Fibroblast of skin of scalp (primary cell): Measurements from ENCODE around the gene ASB2.

Experiments
- DNase-seq: peaks from one replicate; pipeline ENCODE4 v3.0.0-alpha.2; 2013

The ASB2 gene

DNA sequence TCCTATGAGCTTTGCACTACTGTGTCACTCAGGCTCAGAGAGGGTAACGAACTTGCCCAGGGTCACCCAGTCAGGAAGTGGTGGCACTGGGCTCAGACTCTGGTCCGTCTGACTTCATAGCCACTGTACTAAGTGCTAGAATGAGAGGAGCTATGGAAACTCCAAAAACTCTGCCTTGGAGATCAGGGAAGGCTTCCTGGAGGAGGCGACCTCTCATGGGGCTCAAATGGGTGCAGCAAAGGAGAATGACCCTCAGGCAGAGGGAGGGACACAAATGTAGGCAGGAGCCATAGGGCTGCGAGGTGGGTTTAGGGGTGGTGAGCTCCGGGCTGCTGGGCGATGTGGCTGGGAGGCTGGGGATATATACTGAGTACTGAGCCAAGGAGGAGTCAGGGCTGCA lies 23.9 kb upstream of the ASB2 start:
- no peak for DNase-seq

GRCh38 chr14:93999573-93999972 lies 23.2 kb upstream of the ASB2 start:
- no peak for DNase-seq

DNA sequence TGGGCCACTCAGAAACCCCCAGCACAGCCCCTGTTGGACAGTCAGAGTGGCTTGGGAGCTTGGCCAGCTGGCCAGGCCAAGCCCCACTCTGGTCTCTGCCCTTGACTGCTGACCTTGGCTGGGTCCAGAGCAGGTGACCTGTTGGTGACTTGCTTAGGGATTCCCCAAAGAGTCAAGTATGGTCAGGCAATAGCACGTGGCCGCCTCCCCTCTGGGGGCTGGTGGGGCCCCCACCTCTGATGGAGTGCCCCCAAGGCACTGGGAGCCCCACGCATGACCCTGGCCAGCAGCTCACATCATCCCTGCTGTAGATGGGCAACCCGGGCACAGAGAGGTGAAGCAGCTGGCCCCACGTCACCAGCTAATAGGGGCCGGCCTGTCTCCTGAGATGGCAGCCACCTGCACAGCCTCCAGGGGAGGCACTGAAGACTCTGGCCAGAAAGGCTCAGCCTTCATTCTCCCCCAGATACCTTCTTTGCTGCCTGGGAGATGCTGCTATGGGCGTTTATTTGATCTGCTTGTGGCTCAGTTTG lies 22.6 kb upstream of the ASB2 start:
- DNase-seq, result no peak

- DNase-seq, result no peak
These were observed 21.8 kb upstream of the ASB2 start for GRCh38 chr14:93997916-93998870.

- no peak for DNase-seq
These were observed 20.7 kb upstream of the ASB2 start, which contains the start of gene CCDC197 for GRCh38 chr14:93997082-93997481. Gene CCDC197 (plus strand): TSS chr14:93997301. CDS start chr14:93998132, 831 bp downstream.

GRCh38 chr14:93996130-93996695 lies 19.8 kb upstream of the ASB2 start:
- DNase-seq, result no peak

DNA sequence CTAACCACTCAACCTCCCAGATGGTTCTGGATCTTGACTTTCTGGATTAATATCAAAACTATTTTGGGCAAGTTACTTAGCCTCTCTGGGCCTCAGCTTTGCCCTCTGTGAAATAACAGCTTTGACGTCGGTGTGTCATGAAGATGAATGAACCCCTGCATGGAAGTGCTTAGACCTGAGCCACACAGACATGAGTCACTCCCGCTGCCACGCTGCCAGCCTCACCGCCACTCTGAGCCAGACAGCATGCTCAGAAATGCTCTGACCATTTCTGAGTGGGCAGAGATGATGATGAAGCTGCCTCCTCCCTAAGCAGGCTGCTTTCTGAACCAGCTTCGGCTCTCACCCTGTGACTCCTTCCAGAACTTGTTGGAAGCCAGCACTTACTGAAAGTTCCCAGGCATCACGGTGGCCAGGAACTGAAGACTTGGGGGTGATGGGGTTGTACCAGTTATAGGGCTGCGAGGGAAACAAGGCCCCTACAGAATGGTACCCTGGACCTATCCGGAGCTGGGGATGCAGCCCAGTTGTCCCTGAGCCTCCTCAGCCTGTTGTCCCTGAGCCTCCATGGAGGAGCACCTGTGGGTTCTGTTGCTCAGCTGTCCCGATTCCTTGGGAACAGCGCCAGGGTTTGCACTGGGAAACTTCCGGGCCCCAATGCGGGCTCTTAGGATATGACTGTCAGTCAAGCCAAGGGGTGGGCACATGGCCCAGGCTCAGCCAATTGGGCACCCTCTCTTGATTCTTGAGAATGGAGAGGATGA lies 18.7 kb upstream of the ASB2 start:
- DNase-seq, result peak; percentile 58

GRCh38 chr14:93993382-93993781 lies 17.0 kb upstream of the ASB2 start:
- no peak for DNase-seq

- DNase-seq, result no peak
These were observed 15.3 kb upstream of the ASB2 start for GRCh38 chr14:93991649-93992048.

GRCh38 chr14:93991212-93991611 lies 14.8 kb upstream of the ASB2 start:
- DNase-seq, result no peak

DNA sequence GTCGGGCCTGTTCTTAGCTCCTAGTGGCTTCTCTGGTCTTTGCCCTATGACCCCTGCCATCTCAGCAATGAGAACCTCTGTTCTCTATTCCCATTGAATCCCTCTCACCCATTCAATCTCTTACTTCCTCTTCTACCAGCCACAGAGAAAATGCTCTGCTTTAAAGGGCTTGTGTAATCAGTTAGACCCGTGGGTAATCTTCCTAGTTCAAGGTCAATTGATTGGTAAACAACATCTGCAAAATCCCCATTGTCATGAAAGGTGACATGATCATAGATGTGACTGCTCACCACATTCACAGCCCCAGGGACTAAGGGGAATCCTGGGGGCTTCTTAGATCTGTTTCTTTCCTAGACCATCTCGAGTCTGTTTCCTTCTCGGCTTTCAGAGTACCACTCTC lies 13.6 kb upstream of the ASB2 start:
- no peak for DNase-seq

DNA sequence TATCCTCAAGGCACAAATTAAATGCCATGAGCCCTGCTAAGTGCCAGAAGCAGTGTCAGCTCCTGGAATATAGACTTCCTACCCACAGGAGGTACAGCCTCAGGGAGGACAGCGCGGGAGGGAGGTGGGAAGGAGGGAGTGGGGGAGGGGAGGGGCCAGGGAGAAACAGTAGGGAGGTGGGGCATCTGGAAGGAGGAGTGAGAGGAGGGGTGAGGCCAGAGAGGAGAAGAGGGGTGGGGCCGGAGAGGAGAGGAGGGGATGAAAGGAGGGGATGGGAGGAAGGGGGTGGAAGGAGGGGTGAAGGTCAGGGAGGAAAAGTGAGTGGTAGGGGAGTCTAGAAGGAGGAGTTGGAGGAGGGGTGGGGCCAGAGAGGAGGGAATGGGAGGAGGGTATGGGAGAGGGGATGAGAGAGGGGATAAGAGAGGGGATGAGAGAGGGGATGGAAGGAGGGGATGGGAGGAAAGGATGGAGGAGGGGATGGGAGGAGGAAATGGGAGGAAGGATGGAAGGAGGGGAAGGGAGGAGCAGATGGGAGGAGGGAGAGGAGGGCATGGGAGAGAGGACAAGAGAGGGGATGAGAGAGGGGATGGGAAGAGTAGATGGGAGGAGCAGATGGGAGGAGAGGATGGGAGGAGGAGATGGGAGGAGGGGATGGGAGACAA lies 11.6 kb upstream of the ASB2 start:
- no peak for DNase-seq

DNA sequence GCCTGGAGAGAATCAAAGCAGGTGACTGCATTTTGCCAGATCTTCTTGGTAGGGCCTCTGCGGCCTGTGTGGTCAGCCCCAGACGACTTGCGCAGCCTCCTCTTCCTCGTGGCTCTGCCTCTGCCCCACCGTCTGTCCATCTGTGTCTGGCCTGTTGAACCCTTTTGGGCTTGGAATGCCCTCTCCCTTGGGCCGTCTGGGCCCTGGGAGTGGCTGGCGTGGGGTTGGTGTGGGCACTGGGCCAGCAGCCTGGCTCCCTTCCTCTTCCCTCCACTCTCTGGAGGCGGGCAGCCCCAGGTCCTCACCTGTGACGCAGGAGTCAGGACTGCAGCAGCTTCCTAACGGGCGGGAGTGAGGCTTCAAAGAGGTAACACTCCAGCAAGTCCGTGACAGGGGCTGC lies 11.0 kb upstream of the ASB2 start:
- no peak for DNase-seq

DNA sequence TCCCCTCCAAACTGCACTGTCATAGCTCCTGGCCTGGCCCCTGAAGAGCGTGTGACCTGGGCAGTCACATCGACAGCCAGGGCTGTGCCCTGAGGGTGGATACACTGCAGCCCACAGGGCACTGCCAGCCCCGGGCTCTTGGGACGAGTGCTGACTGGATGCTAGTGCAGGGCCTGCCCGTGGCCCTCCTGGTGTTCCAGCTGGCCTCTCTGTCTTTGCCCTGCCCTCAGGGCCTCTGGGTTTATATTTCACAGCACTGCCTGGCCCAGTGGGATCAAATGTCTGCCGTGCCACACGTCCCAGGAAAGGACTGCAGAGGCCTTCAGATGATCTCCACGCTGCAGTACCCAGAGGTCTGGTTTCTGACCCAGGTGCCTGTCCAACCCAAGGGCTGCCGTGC lies 10.6 kb upstream of the ASB2 start:
- no peak for DNase-seq

GRCh38 chr14:93984987-93985410 lies 8.6 kb upstream of the ASB2 start:
- DNase-seq, result peak; percentile 90

GRCh38 chr14:93984070-93984469 lies 7.7 kb upstream of the ASB2 start:
- peak; percentile 57 for DNase-seq

DNA sequence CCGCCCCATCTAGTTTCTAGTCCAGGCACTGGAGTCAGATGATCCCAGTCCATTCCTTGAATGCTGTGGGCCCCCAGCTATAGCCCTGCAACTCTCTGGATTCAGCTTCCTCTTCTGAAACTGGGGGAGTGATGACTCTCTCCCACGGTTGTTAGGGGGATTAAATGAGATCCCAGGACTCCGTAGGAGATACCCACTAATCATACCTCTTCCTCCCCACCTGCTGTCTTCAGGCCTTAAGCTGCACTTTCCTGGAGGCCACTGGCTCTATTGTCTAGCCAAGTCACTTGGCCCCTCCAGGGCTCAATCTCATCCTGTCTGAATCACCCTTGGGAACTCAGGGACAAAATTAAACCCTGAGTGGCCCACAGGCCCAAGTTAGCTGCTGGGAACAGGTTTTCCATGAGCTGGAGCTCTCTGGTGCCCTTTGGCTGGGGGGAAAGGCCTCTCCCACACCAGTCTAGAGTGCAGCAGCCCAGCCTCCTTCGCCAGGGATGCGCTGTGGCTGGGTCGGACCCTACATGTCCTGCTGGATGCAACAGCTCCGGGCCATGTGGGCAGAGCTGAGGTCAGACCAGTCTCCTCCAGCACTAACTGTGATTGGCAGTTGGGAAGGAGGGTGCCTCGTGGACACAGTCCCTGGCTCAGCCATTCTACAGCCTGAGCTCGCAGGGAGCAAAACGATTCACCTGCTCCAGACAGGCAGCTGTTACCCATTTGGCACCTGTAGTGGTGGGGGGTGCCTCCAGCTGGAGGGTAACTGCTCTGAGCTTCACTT lies 6.0 kb upstream of the ASB2 start:
- no peak for DNase-seq

- DNase-seq, result no peak
These were observed 5.2 kb upstream of the ASB2 start for GRCh38 chr14:93981316-93982229.

- DNase-seq, result peak; percentile 32
These were observed 4.3 kb upstream of the ASB2 start for GRCh38 chr14:93980456-93981201.

DNA sequence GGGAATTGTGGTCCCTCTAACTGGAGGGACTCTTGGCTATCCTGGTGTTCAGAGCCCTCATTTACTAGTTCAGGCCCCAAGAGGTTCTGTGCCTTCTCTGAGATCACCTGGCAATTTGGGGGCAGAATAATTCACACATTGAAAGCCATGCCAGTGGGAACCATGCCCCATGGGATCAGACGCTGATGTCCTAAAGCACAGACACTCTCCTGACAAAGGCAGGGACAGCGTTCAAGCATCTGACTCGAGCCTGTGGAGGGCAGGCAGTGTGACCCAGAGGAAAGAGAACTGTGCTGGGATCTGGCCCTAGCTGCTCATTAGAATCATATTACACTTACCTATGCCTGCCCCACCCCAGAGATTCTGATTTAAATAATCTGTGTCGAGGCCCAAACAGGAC lies 2.4 kb upstream of the ASB2 start:
- no peak for DNase-seq
